GM12873 (cell line): ENCODE data around the gene LSG1.

Experiments
- TF ChIP-seq, protein P1 (sequence below): IDR thresholded peaks from 2 replicates; pipeline ENCODE4 v1.5.1; 2012; ENCODE audit warnings: low read depth, mild to moderate bottlenecking, moderate library complexity, low read length, control low read depth; ENCODE audit not compliant: insufficient read depth; ENCODE audit errors: missing control alignments

Gene LSG1

DNA sequence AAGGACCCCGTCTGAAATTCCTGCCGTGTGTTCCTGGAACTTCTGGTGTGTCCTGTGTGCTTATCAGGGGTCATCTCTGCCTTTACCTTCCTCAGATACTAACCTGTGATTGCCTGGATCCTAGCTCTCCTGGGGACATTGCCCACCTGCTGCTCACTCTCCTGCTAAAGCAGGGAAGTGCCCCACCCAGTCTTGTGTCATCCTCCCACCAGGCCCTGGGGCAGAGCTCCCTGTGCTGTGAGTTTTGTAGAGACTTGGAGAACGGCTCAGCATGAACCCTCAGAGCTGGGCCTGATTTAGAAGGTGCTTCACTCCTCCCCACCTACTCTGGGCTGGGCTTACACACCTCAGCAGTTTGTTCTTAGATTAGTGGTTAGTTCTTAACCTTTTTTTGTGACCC is 34.9 kb downstream of the LSG1 start:
- TF ChIP-seq, protein P1, sequence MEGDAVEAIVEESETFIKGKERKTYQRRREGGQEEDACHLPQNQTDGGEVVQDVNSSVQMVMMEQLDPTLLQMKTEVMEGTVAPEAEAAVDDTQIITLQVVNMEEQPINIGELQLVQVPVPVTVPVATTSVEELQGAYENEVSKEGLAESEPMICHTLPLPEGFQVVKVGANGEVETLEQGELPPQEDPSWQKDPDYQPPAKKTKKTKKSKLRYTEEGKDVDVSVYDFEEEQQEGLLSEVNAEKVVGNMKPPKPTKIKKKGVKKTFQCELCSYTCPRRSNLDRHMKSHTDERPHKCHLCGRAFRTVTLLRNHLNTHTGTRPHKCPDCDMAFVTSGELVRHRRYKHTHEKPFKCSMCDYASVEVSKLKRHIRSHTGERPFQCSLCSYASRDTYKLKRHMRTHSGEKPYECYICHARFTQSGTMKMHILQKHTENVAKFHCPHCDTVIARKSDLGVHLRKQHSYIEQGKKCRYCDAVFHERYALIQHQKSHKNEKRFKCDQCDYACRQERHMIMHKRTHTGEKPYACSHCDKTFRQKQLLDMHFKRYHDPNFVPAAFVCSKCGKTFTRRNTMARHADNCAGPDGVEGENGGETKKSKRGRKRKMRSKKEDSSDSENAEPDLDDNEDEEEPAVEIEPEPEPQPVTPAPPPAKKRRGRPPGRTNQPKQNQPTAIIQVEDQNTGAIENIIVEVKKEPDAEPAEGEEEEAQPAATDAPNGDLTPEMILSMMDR: no peak

DNA sequence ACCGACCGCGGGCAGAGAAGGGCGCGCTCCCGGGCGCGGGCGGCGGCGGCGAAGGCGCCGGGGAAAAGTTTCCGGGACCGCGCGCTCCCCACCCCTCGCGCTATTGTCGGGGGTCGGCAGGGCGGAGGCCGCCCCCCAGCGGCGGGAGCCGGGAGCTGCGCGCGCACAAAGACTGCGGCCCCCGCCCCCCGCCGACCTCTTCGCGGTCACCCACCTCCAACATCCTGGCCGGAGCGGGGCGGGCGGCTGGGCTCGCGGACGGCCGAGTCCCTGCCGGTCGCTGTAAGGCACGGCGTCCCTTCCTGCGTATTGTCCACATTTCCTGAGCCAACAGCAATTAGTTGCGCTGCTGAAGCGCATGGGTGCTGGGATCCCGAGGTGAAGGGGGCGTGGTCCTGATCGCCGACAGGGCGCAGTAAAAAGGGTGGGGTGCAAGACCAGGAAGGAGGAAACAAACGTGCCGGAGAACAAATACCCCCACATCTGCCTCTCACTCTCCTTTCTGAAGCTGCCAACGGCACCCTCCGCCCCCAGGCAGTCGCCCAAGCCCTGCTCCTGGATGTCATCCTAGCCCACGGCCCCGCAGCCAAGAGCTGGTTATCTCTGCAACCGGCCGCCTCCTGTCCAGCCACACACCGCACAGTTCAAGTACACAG is 38.5 kb downstream of the LSG1 start, which contains the start of gene TMEM44:
Gene TMEM44 (minus strand): TSS at position 71 of the 656 bp plus-strand sequence. CDS start 204 bp downstream, outside the sequence.
- TF ChIP-seq, protein P1: peak; percentile 64

DNA sequence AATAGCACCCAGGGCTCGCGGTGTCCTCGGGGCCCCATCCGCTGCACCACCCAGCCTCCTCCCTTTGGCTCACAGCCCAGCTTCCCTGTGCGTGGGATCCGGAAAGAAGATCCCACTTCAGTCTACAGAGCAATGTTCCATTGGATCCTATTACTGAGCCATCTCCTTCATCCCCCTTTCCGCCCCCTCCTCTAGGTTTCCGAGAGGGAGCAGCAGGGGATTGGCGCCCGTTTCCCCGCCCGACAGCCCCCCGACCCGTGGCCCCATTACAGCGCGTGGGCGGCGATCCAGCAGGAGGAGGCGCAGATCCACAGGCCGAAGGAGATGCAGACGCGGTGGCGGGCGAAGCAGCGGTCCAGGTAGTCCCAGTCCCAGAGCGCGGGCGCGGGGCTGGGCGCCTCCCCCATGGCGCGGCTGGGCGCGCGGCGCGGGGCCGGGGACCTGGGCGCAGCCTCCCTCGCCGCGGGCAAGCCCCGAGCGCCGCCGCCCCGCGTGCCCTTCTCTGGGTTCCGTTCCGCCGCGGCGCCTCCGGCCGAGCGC is 39.1 kb downstream of the LSG1 start:
- TF ChIP-seq, protein P1: no peak

DNA sequence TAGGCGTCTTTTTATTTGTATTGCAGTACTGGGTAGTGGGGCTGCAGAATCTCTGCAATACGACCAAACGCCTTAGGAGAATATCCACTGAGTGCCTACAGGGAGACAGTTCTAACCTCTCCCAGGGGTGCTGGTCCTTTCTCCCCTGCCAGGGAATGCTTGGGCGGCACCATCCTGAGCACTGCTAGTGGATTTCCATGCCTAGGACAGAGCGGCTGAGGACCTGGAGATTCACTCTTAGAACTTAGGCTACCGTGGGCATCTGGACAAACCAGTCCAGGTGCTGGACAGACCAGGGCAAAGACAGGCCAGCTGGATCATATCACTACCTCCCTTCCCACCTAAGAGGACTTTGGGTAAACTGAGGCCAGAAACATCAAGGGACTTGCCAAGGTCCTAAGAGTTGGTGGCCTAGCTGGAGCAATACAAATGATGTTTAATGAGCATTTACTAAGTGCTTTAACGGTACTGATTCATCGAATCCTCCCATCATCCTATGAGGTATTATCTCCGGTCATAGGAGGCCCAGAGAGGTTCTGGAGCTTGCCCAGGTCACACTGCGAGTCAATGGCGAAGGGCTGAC is 39.7 kb downstream of the LSG1 start:
- TF ChIP-seq, protein P1: no peak

DNA sequence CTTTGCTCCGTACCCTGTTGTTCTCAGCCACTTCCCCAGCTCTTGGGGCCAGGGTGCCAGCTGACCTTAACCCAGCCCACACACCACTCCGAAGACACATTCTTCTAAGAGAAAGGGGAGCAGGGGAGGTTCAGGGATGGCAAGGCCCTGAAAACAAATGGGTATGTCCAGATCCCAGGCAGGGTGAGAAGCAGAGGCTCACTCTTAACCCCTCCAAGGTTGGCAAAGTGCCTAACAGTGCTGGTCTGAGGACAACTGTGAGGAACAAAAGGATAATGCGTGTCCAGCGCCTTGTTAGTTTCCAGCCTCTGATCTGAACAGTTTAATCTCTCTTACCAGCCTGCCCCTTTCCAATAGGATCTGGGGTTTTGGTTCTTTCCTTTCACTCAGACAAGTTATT is 40.3 kb downstream of the LSG1 start:
- TF ChIP-seq, protein P1: no peak

DNA sequence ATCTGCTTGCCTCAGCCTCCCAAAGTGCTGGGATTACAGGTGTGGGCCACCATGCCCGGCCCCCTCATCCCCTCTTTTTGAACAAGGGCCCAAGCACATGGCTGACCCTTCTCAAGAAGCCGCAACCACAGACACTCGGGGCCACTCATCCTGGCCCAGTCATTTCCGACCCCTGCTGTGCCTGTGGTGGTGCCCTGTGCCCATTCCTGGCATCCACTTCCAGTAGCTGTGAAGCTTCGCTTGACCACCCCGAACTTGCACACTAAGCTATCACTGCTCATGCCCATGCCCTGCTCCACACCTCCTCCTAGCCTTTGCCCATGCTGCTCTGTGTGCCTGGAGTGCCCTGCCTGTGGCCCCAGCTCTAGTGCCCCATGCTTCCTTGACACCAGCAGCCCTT is 47.0 kb downstream of the LSG1 start:
- TF ChIP-seq, protein P1: no peak

DNA sequence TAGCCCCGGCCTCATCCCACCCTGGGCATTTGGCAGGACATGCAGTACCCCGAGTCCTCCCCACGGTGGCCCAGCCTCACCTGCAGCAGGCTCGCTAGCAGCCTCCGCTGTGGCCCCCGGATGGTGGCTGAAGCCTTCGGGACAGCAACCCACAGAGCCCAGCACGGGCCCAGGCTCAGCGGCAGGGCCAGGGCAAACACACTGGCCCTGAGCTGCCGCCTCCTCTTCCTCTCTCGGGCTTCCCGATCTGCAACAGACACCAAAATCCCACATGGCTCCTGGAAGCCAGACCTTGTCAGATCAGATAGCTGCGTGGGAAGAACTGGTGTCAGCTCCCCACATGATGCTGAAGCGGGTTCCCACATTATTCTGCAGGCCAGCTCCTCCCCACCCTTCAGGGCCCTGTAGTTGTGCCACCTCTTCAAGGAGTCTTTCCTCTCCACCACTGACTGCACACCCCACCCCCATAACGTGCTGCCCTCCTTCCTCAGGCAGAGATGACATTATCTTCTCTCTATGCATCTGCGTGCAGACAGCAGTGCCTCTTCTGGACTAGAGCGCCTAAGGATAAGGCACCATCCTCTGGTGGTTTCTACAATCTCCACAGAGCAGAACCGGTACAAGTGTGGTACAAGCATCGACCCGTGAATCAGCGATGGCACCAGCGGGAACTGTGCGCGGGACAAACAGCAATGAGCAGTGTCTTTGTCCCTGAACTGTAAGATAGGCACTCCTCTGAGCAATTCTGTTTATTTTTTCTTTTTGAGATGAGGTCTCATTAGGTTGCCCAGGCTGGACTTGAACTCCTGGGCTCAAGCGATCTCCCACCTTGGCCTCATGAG is 48.3 kb downstream of the LSG1 start:
- TF ChIP-seq, protein P1: peak; percentile 5
